PFSK-1 (cell line): ENCODE data around the gene DNAI4.

Experiments
- FOXP2 ChIP-seq: optimal IDR thresholded peaks from 2 replicates; pipeline ENCODE3; 2011; ENCODE audit warnings: borderline replicate concordance, control low read depth, inconsistent platforms; ENCODE audit not compliant: insufficient read depth; ENCODE audit errors: extremely low read length, extremely low read depth
- TAF1 ChIP-seq: IDR thresholded peaks from 2 replicates; pipeline ENCODE4 v1.6.1; 2012; ENCODE audit warnings: low read length, control low read depth, borderline replicate concordance; ENCODE audit not compliant: insufficient read depth
- TF ChIP-seq, protein P1 (sequence below), 2 experiments: IDR thresholded peaks; 2 replicates each; pipeline versions ENCODE4 v1.6.1 to v1.8.0; 2011 to 2012; ENCODE audit warnings: low read depth in 2 of 2, low read length in 2 of 2, control low read depth in 1 of 2, inconsistent platforms in 1 of 2, mild to moderate bottlenecking in 1 of 2, moderate library complexity in 1 of 2; ENCODE audit not compliant: insufficient read depth in 1 of 2

- peak; percentile 42 for TF ChIP-seq FOXP2
- TF ChIP-seq, protein P1, sequence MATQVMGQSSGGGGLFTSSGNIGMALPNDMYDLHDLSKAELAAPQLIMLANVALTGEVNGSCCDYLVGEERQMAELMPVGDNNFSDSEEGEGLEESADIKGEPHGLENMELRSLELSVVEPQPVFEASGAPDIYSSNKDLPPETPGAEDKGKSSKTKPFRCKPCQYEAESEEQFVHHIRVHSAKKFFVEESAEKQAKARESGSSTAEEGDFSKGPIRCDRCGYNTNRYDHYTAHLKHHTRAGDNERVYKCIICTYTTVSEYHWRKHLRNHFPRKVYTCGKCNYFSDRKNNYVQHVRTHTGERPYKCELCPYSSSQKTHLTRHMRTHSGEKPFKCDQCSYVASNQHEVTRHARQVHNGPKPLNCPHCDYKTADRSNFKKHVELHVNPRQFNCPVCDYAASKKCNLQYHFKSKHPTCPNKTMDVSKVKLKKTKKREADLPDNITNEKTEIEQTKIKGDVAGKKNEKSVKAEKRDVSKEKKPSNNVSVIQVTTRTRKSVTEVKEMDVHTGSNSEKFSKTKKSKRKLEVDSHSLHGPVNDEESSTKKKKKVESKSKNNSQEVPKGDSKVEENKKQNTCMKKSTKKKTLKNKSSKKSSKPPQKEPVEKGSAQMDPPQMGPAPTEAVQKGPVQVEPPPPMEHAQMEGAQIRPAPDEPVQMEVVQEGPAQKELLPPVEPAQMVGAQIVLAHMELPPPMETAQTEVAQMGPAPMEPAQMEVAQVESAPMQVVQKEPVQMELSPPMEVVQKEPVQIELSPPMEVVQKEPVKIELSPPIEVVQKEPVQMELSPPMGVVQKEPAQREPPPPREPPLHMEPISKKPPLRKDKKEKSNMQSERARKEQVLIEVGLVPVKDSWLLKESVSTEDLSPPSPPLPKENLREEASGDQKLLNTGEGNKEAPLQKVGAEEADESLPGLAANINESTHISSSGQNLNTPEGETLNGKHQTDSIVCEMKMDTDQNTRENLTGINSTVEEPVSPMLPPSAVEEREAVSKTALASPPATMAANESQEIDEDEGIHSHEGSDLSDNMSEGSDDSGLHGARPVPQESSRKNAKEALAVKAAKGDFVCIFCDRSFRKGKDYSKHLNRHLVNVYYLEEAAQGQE (IDR thresholded peaks at IDR 0.05; ENCODE audit: insufficient read depth in 1 of 2, low read depth in 2 of 2, low read length in 2 of 2) = no peak
- TF ChIP-seq TAF1 = peak; percentile 37; the same call in 1 of the 2 replicates
Measured at GRCh38 chr1:66924756-66925557, at the start of gene DNAI4, which contains the start of gene MIER1.
